HG02981 (cell line): ENCODE results near the gene TBP.
A peak's percentile ranks its signal among the peaks of the same experiment; 100 is the strongest.
"Not testable (repeated sequence)": the region's sequence is repeated elsewhere in the genome, so short reads cannot be mapped to it uniquely, and the experiment has no call there.

Experiments
- ATAC-seq: cut with Tn5 transposase; IDR thresholded peaks from one replicate; pipeline ENCODE4 v1.9.1; 2021; ENCODE audit warnings: mild to moderate bottlenecking, moderate library complexity; ENCODE audit not compliant: unreplicated experiment

Gene TBP

GRCh38 chr6:170597278-170597677 lies 43.1 kb downstream of the TBP start:
- ATAC-seq = no peak

- ATAC-seq = no peak
These were observed 51.5 kb downstream of the TBP start for GRCh38 chr6:170605574-170606259.

GRCh38 chr6:170609225-170609624 lies 55.1 kb downstream of the TBP start:
- ATAC-seq = not testable (repeated sequence)

GRCh38 chr6:170612256-170612804 lies 58.2 kb downstream of the TBP start:
- peak; percentile 85 for ATAC-seq

GRCh38 chr6:170616020-170616554 lies 61.9 kb downstream of the TBP start:
- not testable (repeated sequence) for ATAC-seq
